Amniotic epithelial cell (primary cell): ENCODE data around the gene ARHGEF17.

Experiments
- DNase-seq: peaks from one replicate; pipeline ENCODE4 v3.0.0-alpha.2; 2010; ENCODE audit warnings: low read depth

ARHGEF17 gene

GRCh38 chr11:73308003-73308960 lies at the start of gene ARHGEF17:
ARHGEF17 (plus strand) TSS chr11:73308276; CDS start chr11:73308639, 363 bp downstream.
- DNase-seq = peak; percentile 72

- no peak for DNase-seq
Measured at GRCh38 chr11:73259406-73260126, 48.5 kb upstream of the ARHGEF17 start.

GRCh38 chr11:73260127-73260457 lies 48.0 kb upstream of the ARHGEF17 start:
- DNase-seq = no peak

- DNase-seq = peak; percentile 60
Measured at GRCh38 chr11:73262851-73263495, 45.1 kb upstream of the ARHGEF17 start.

GRCh38 chr11:73263640-73264039 lies 44.4 kb upstream of the ARHGEF17 start:
- DNase-seq = no peak

- peak; percentile 46 for DNase-seq
Measured at GRCh38 chr11:73265278-73265810, 42.7 kb upstream of the ARHGEF17 start.

- DNase-seq = no peak
Measured at GRCh38 chr11:73265853-73266645, 42.0 kb upstream of the ARHGEF17 start.

GRCh38 chr11:73266646-73267020 lies 41.4 kb upstream of the ARHGEF17 start:
- DNase-seq = no peak

GRCh38 chr11:73267122-73267846 lies 40.8 kb upstream of the ARHGEF17 start:
- DNase-seq = no peak

GRCh38 chr11:73267906-73268540 lies 40.1 kb upstream of the ARHGEF17 start:
- no peak for DNase-seq

- DNase-seq = no peak
Measured at GRCh38 chr11:73268671-73269271, 39.3 kb upstream of the ARHGEF17 start.

- DNase-seq = no peak
Measured at GRCh38 chr11:73269459-73270015, 38.5 kb upstream of the ARHGEF17 start.

GRCh38 chr11:73270016-73270854 lies 37.8 kb upstream of the ARHGEF17 start:
- DNase-seq = peak; percentile 45

- no peak for DNase-seq
Measured at GRCh38 chr11:73270855-73271477, 37.1 kb upstream of the ARHGEF17 start.

- peak; percentile 29 for DNase-seq
Measured at GRCh38 chr11:73271478-73271865, 36.6 kb upstream of the ARHGEF17 start.

- peak; percentile 64 for DNase-seq
Measured at GRCh38 chr11:73271936-73272679, 36.0 kb upstream of the ARHGEF17 start, which contains the start of gene P2RY6. P2RY6 (plus strand) TSS chr11:73272338; CDS start chr11:73296519, 24,181 bp downstream.

- DNase-seq = no peak
Measured at GRCh38 chr11:73272680-73273038, 35.4 kb upstream of the ARHGEF17 start.
